ENCODE data around the gene CLSTN2.

CLSTN2 gene

GRCh38 chr3:140360332-140360731 lies 425.3 kb downstream of the CLSTN2 start:
- H3K36me3 ChIP-seq (ENCODE audit: control insufficient read depth in 1 of 2, insufficient read depth in 2 of 2, low read length in 2 of 2) = no peaks in the 10 kb centered on the region
- H3K4me3 ChIP-seq (ENCODE audit: low read depth in 1 of 2, low read length in 2 of 2) = no peak overlapping the region
- no peak overlapping the region for H3K9ac ChIP-seq (ENCODE audit: low read depth in 1 of 2, low read length in 2 of 2)
- H3K4me1 ChIP-seq (ENCODE audit: control insufficient read depth in 1 of 2, insufficient read depth in 2 of 2, low read length in 2 of 2) = no peaks in the 10 kb centered on the region
- H3K9me3 ChIP-seq (ENCODE audit: control insufficient read depth in 1 of 2, low read length in 2 of 2) = no peaks in the 10 kb centered on the region
- no peaks in the 10 kb centered on the region for H3K27me3 ChIP-seq (ENCODE audit: control insufficient read depth in 1 of 2, insufficient read depth in 2 of 2, low read length in 2 of 2)
- no peak overlapping the region for H3K27ac ChIP-seq (ENCODE audit: low read depth, low read length)

GRCh38 chr3:140363801-140364200 lies 428.8 kb downstream of the CLSTN2 start:
- no peaks in the 10 kb centered on the region for H3K9me3 ChIP-seq (ENCODE audit: control insufficient read depth in 1 of 2, low read length in 2 of 2)
- no peak overlapping the region for H3K9ac ChIP-seq (ENCODE audit: low read depth in 1 of 2, low read length in 2 of 2)
- H3K27me3 ChIP-seq (ENCODE audit: control insufficient read depth in 1 of 2, insufficient read depth in 2 of 2, low read length in 2 of 2) = no peaks in the 10 kb centered on the region
- H3K27ac ChIP-seq (ENCODE audit: low read depth, low read length) = no peak overlapping the region
- H3K4me3 ChIP-seq (ENCODE audit: low read depth in 1 of 2, low read length in 2 of 2) = no peak overlapping the region
- H3K4me1 ChIP-seq (ENCODE audit: control insufficient read depth in 1 of 2, insufficient read depth in 2 of 2, low read length in 2 of 2) = no peaks in the 10 kb centered on the region
- no peaks in the 10 kb centered on the region for H3K36me3 ChIP-seq (ENCODE audit: control insufficient read depth in 1 of 2, insufficient read depth in 2 of 2, low read length in 2 of 2)

- no peak overlapping the region for H3K27ac ChIP-seq (ENCODE audit: low read depth, low read length)
- H3K9ac ChIP-seq (ENCODE audit: low read depth in 1 of 2, low read length in 2 of 2) = no peak overlapping the region
- H3K4me1 ChIP-seq (ENCODE audit: control insufficient read depth in 1 of 2, insufficient read depth in 2 of 2, low read length in 2 of 2) = no peaks in the 10 kb centered on the region
- H3K36me3 ChIP-seq (ENCODE audit: control insufficient read depth in 1 of 2, insufficient read depth in 2 of 2, low read length in 2 of 2) = no peaks in the 10 kb centered on the region
- H3K27me3 ChIP-seq (ENCODE audit: control insufficient read depth in 1 of 2, insufficient read depth in 2 of 2, low read length in 2 of 2) = no peaks in the 10 kb centered on the region
- H3K9me3 ChIP-seq (ENCODE audit: control insufficient read depth in 1 of 2, low read length in 2 of 2) = no peaks in the 10 kb centered on the region
- H3K4me3 ChIP-seq (ENCODE audit: low read depth in 1 of 2, low read length in 2 of 2) = no peak overlapping the region
Observed at GRCh38 chr3:140365872-140366697, 431.1 kb downstream of the CLSTN2 start.

GRCh38 chr3:140368223-140368811 lies 433.3 kb downstream of the CLSTN2 start:
- Histone ChIP-seq H3K9ac (ENCODE audit: low read depth in 1 of 2, low read length in 2 of 2) (no peak overlapping the region), H3K4me3 (ENCODE audit: low read depth in 1 of 2, low read length in 2 of 2) (no peak overlapping the region), H3K27ac (ENCODE audit: low read depth, low read length) (no peak overlapping the region), H3K9me3 (ENCODE audit: control insufficient read depth in 1 of 2, low read length in 2 of 2) (no peaks in the 10 kb centered on the region), H3K27me3 (ENCODE audit: control insufficient read depth in 1 of 2, insufficient read depth in 2 of 2, low read length in 2 of 2) (no peaks in the 10 kb centered on the region), H3K4me1 (ENCODE audit: control insufficient read depth in 1 of 2, insufficient read depth in 2 of 2, low read length in 2 of 2) (no peaks in the 10 kb centered on the region), H3K36me3 (ENCODE audit: control insufficient read depth in 1 of 2, insufficient read depth in 2 of 2, low read length in 2 of 2) (no peaks in the 10 kb centered on the region)

GRCh38 chr3:140370686-140371085 lies 435.7 kb downstream of the CLSTN2 start:
- Histone ChIP-seq H3K36me3 (ENCODE audit: control insufficient read depth in 1 of 2, insufficient read depth in 2 of 2, low read length in 2 of 2) (no peaks in the 10 kb centered on the region), H3K27me3 (ENCODE audit: control insufficient read depth in 1 of 2, insufficient read depth in 2 of 2, low read length in 2 of 2) (no peaks in the 10 kb centered on the region), H3K27ac (ENCODE audit: low read depth, low read length) (no peak overlapping the region), H3K4me1 (ENCODE audit: control insufficient read depth in 1 of 2, insufficient read depth in 2 of 2, low read length in 2 of 2) (no peaks in the 10 kb centered on the region), H3K9ac (ENCODE audit: low read depth in 1 of 2, low read length in 2 of 2) (no peak overlapping the region), H3K9me3 (ENCODE audit: control insufficient read depth in 1 of 2, low read length in 2 of 2) (no peaks in the 10 kb centered on the region), H3K4me3 (ENCODE audit: low read depth in 1 of 2, low read length in 2 of 2) (no peak overlapping the region)

- no peaks in the 10 kb centered on the region for H3K9me3 ChIP-seq (ENCODE audit: control insufficient read depth in 1 of 2, low read length in 2 of 2)
- no peak overlapping the region for H3K9ac ChIP-seq (ENCODE audit: low read depth in 1 of 2, low read length in 2 of 2)
Observed at GRCh38 chr3:140373234-140373633, 438.2 kb downstream of the CLSTN2 start.

GRCh38 chr3:140375002-140375401 lies 440.0 kb downstream of the CLSTN2 start:
- H3K27ac ChIP-seq (ENCODE audit: low read depth, low read length) = no peak overlapping the region
- H3K27me3 ChIP-seq (ENCODE audit: control insufficient read depth in 1 of 2, insufficient read depth in 2 of 2, low read length in 2 of 2) = no peaks in the 10 kb centered on the region
- no peaks in the 10 kb centered on the region for H3K4me1 ChIP-seq (ENCODE audit: control insufficient read depth in 1 of 2, insufficient read depth in 2 of 2, low read length in 2 of 2)
- H3K9ac ChIP-seq (ENCODE audit: low read depth in 1 of 2, low read length in 2 of 2) = no peak overlapping the region
- H3K4me3 ChIP-seq (ENCODE audit: low read depth in 1 of 2, low read length in 2 of 2) = no peak overlapping the region
- no peaks in the 10 kb centered on the region for H3K9me3 ChIP-seq (ENCODE audit: control insufficient read depth in 1 of 2, low read length in 2 of 2)
- no peaks in the 10 kb centered on the region for H3K36me3 ChIP-seq (ENCODE audit: control insufficient read depth in 1 of 2, insufficient read depth in 2 of 2, low read length in 2 of 2)

More at GRCh38 chr3:140373234-140373633, 438.2 kb downstream of the CLSTN2 start:
- H3K4me1 ChIP-seq (ENCODE audit: control insufficient read depth in 1 of 2, insufficient read depth in 2 of 2, low read length in 2 of 2) = no peaks in the 10 kb centered on the region
- no peaks in the 10 kb centered on the region for H3K36me3 ChIP-seq (ENCODE audit: control insufficient read depth in 1 of 2, insufficient read depth in 2 of 2, low read length in 2 of 2)
- no peak overlapping the region for H3K4me3 ChIP-seq (ENCODE audit: low read depth in 1 of 2, low read length in 2 of 2)
- no peaks in the 10 kb centered on the region for H3K27me3 ChIP-seq (ENCODE audit: control insufficient read depth in 1 of 2, insufficient read depth in 2 of 2, low read length in 2 of 2)
- no peak overlapping the region for H3K27ac ChIP-seq (ENCODE audit: low read depth, low read length)

GRCh38 chr3:140376136-140376889 lies 441.3 kb downstream of the CLSTN2 start:
- H3K4me3 ChIP-seq (ENCODE audit: low read depth in 1 of 2, low read length in 2 of 2) = no peak overlapping the region
- no peaks in the 10 kb centered on the region for H3K9me3 ChIP-seq (ENCODE audit: control insufficient read depth in 1 of 2, low read length in 2 of 2)
- H3K9ac ChIP-seq (ENCODE audit: low read depth in 1 of 2, low read length in 2 of 2) = no peak overlapping the region
- H3K36me3 ChIP-seq (ENCODE audit: control insufficient read depth in 1 of 2, insufficient read depth in 2 of 2, low read length in 2 of 2) = no peaks in the 10 kb centered on the region
- no peaks in the 10 kb centered on the region for H3K4me1 ChIP-seq (ENCODE audit: control insufficient read depth in 1 of 2, insufficient read depth in 2 of 2, low read length in 2 of 2)
- no peak overlapping the region for H3K27ac ChIP-seq (ENCODE audit: low read depth, low read length)
- H3K27me3 ChIP-seq (ENCODE audit: control insufficient read depth in 1 of 2, insufficient read depth in 2 of 2, low read length in 2 of 2) = no peaks in the 10 kb centered on the region

- Histone ChIP-seq H3K9ac (ENCODE audit: low read depth in 1 of 2, low read length in 2 of 2) (no peak overlapping the region), H3K4me3 (ENCODE audit: low read depth in 1 of 2, low read length in 2 of 2) (no peak overlapping the region), H3K9me3 (ENCODE audit: control insufficient read depth in 1 of 2, low read length in 2 of 2) (no peaks in the 10 kb centered on the region), H3K36me3 (ENCODE audit: control insufficient read depth in 1 of 2, insufficient read depth in 2 of 2, low read length in 2 of 2) (no peaks in the 10 kb centered on the region), H3K27me3 (ENCODE audit: control insufficient read depth in 1 of 2, insufficient read depth in 2 of 2, low read length in 2 of 2) (no peaks in the 10 kb centered on the region), H3K4me1 (ENCODE audit: control insufficient read depth in 1 of 2, insufficient read depth in 2 of 2, low read length in 2 of 2) (no peaks in the 10 kb centered on the region), H3K27ac (ENCODE audit: low read depth, low read length) (no peak overlapping the region)
Observed at GRCh38 chr3:140377644-140378043, 442.7 kb downstream of the CLSTN2 start.

All from duodenal mucosa (tissue), 2 donors.